ENCODE data around the gene MPL. TPM values are rescaled to one million over a fixed set of nuclear protein-coding genes. Genes with fewer than 3 reads are reported as not detected.

Gene MPL
- total RNA-seq, 4 donors from 2014 or later: not detected

DNA sequence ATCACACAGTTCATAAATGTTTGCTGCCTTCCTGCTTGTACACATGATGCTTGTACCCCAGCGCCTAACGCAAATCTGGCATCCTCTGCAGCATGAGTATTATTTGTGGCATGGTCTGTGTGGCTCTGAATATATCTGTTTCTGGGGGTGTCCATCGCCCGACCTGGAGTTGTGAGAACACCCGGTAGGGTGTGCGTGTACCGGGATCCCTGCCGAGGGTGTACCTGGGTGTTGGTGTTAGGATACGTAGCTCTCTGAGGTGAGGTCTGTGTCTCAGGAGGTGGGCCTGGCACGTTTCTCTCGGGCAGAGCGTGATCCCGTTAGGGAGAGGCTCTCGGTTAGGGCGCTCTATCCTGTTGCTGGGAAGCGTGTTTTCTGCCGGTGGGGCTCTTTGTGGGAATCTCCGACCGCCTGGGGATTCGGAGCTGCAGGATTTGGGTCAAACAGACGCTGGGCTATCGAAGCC is 10.8 kb downstream of the MPL start:
- 36% methylated on average over 9 of the region's 22 CpGs for WGBS
- Histone ChIP-seq H3K36me3 (no peaks in the 10 kb centered on the region), H3K9me3 (no peaks in the 10 kb centered on the region), H3K4me1 (peaks cover 22% of the 10 kb centered on the region), H3K27ac (peak overlapping the region; percentile 91), H3K4me3 (peak overlapping the region; percentile 55), H3K27me3 (no peaks in the 10 kb centered on the region)
- DNase-seq (ENCODE audit: low spot score in 2 of 2): no peak
- TF ChIP-seq EP300 (IDR thresholded peaks at IDR 0.05) (no peak), POLR2A (IDR thresholded peaks at IDR 0.05) (no peak)
- TF ChIP-seq, protein P1, sequence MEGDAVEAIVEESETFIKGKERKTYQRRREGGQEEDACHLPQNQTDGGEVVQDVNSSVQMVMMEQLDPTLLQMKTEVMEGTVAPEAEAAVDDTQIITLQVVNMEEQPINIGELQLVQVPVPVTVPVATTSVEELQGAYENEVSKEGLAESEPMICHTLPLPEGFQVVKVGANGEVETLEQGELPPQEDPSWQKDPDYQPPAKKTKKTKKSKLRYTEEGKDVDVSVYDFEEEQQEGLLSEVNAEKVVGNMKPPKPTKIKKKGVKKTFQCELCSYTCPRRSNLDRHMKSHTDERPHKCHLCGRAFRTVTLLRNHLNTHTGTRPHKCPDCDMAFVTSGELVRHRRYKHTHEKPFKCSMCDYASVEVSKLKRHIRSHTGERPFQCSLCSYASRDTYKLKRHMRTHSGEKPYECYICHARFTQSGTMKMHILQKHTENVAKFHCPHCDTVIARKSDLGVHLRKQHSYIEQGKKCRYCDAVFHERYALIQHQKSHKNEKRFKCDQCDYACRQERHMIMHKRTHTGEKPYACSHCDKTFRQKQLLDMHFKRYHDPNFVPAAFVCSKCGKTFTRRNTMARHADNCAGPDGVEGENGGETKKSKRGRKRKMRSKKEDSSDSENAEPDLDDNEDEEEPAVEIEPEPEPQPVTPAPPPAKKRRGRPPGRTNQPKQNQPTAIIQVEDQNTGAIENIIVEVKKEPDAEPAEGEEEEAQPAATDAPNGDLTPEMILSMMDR (IDR thresholded peaks at IDR 0.05): no peak

DNA sequence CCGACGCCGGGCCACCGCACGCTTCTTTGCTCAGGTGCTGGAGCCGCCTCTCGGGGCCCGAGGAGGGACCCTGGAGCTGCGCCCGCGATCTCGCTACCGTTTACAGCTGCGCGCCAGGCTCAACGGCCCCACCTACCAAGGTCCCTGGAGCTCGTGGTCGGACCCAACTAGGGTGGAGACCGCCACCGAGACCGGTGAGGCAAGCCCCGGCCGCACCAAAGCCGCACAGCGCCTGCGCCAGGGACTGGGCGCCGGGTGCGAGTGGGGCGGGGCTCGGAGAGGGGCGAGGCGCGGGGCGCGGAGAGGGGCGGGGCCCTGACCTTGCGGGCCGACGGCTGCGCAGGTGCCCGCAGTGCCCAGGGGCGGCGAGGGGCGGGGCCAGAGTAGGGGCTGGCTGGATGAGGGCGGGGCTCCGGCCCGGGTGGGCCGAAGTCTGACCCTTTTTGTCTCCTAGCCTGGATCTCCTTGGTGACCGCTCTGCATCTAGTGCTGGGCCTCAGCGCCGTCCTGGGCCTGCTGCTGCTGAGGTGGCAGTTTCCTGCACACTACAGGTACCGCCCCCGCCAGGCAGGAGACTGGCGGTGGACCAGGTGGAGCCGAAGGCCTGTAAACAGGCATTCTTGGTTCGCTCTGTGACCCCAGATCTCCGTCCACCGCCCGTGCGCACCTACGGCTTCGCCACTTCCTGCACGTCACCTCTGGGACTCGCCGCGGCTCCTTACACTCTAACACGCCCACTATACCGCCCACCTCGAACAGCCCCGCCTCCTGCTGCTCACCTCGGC is 11.4 kb downstream of the MPL start:
- Histone ChIP-seq H3K4me3 (peak overlapping the region; percentile 55), H3K4me1 (peaks cover 22% of the 10 kb centered on the region), H3K27me3 (no peaks in the 10 kb centered on the region), H3K9me3 (no peaks in the 10 kb centered on the region), H3K36me3 (no peaks in the 10 kb centered on the region), H3K27ac (peak overlapping the region; percentile 91)
- 26% methylated on average over 20 of the region's 72 CpGs for WGBS
- peak; percentile 88 to 91 for DNase-seq (ENCODE audit: low spot score in 2 of 2)
- TF ChIP-seq POLR2AphosphoS5 (IDR thresholded peaks at IDR 0.05) (no peak), POLR2A (IDR thresholded peaks at IDR 0.05) (peak in 1 of 2 donors; percentile 34), EP300 (IDR thresholded peaks at IDR 0.05) (no peak)

DNA sequence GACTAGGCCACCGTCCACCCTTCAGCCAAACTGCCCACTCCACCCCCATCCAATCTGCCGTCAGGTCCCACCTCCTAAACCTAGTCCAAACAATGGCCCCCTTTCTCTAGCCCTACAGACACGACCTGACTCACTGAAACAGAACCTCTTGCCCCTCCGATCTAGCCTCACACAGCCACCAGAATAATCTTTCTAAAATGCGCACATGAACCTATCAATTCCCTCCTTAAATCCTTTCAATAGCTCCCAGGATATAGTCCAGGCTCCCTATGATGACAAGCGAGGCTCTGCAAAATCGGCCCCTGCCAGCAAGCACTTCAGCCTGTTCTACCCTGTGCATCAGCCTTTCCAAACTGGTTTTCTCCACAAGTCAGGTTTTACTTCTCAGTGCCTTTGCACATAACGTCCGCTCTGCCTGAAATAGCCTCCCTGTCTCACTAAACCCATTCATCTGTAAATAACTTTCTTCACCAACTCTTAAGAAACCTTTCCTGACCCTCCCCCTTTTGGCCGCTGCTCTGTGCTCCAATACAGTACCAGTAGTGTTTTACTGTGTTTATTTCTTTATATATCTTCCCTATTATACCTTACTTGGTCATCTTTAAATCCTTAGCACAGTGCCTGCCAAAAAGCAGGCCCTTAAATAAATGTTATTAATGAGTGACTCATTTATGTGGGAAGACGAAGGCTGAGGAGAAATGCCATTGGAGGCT is 12.1 kb downstream of the MPL start:
- TF ChIP-seq EP300 (IDR thresholded peaks at IDR 0.05) (no peak), POLR2AphosphoS5 (IDR thresholded peaks at IDR 0.05) (no peak)
- Histone ChIP-seq H3K27me3 (no peaks in the 10 kb centered on the region), H3K36me3 (no peaks in the 10 kb centered on the region), H3K27ac (peak overlapping the region; percentile 91), H3K4me1 (peaks cover 22% of the 10 kb centered on the region), H3K9me3 (no peaks in the 10 kb centered on the region), H3K4me3 (peak overlapping the region; percentile 55)
- WGBS: 50% methylated on average over 11 of the region's 11 CpGs
- DNase-seq (ENCODE audit: low spot score in 2 of 2): no peak

DNA sequence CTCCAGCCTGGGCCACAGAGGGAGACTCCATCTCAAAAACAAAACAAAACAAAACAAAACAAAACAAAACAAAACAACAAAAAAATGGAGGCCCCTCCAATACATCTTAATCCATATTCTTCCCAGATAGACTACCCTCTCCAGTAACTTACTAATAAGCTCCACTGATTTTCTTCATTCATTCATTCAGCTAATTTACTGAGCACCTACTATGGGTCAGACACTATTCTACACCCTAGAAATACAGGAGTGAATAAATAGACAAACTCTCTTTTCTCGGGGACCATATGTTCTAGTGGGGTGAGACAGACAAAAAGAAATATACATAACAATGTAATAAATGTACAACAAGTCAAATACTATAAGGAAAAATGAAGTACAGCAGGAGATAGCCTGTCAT is 13.4 kb downstream of the MPL start:
- H3K27me3 ChIP-seq: no peaks in the 10 kb centered on the region
- no peak for TF ChIP-seq POLR2A (IDR thresholded peaks at IDR 0.05)
- TF ChIP-seq EP300 (IDR thresholded peaks at IDR 0.05): no peak
- TF ChIP-seq, protein P1 (IDR thresholded peaks at IDR 0.05): no peak
- TF ChIP-seq POLR2AphosphoS5 (IDR thresholded peaks at IDR 0.05): no peak
- DNase-seq (ENCODE audit: low spot score in 2 of 2): no peak
- 93% methylated on average over 1 of the region's 1 CpG for WGBS
- H3K27ac ChIP-seq: no peak overlapping the region
- H3K4me1 ChIP-seq: peaks cover 22% of the 10 kb centered on the region
- no peak overlapping the region for H3K4me3 ChIP-seq
- no peaks in the 10 kb centered on the region for H3K36me3 ChIP-seq
- no peaks in the 10 kb centered on the region for H3K9me3 ChIP-seq

DNA sequence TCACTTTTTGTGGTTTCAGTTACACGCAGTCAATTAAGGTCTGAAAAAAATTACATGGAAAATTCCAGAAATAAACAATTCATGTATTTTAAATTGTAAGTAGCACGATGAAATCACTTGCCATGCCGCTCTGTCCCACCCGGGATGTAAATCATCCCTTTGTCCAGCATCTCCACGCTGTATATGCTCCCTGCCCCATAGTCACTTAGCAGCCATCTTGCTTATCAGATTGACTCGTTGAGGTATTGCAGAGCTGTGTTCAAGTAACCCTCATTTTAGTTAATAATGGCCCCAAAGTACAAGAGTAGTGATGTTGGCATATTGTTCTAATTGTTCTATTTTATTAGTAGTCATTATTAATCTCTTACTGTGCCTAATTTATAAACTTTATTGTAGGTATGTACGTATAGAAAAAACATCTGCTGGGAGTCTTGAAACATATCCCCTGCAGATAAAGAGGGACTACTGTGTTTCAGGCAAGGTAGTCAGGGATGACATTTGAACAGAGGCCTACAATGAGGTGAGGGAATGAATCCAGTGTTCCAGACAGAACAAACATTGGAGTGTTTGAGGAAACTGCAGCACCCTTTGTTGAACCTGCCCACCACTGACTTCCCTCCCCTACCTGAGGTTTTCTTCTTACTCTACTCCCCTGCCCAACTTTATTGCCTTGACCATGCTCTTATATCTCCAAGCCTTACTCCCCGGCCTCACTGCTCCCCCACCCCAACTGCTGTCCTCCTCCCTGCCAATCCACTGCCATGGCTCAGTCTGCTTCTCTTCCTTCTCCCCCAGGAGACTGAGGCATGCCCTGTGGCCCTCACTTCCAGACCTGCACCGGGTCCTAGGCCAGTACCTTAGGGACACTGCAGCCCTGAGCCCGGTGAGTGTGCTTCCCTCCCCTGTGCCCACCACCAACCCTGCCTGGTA is 14.1 kb downstream of the MPL start:
- 85% methylated on average over 10 of the region's 10 CpGs for WGBS
- Histone ChIP-seq H3K4me3 (no peak overlapping the region), H3K27ac (no peak overlapping the region), H3K9me3 (no peaks in the 10 kb centered on the region), H3K27me3 (no peaks in the 10 kb centered on the region), H3K36me3 (no peaks in the 10 kb centered on the region), H3K4me1 (peaks cover 22% of the 10 kb centered on the region)
- TF ChIP-seq POLR2AphosphoS5 (IDR thresholded peaks at IDR 0.05): no peak
- TF ChIP-seq EP300 (IDR thresholded peaks at IDR 0.05): no peak
- TF ChIP-seq, protein P1 (IDR thresholded peaks at IDR 0.05): no peak
- TF ChIP-seq POLR2A (IDR thresholded peaks at IDR 0.05): no peak
- DNase-seq (ENCODE audit: low spot score in 2 of 2): no peak
